Embryonic facial prominence (tissue), 1 donor: ENCODE measurements around the gene ZNF574.

Experiments used
- DNase-seq: peaks from one replicate; pipeline ENCODE4 v3.0.0-alpha.2; 2016; ENCODE audit errors: extremely low spot score

The ZNF574 gene

DNA sequence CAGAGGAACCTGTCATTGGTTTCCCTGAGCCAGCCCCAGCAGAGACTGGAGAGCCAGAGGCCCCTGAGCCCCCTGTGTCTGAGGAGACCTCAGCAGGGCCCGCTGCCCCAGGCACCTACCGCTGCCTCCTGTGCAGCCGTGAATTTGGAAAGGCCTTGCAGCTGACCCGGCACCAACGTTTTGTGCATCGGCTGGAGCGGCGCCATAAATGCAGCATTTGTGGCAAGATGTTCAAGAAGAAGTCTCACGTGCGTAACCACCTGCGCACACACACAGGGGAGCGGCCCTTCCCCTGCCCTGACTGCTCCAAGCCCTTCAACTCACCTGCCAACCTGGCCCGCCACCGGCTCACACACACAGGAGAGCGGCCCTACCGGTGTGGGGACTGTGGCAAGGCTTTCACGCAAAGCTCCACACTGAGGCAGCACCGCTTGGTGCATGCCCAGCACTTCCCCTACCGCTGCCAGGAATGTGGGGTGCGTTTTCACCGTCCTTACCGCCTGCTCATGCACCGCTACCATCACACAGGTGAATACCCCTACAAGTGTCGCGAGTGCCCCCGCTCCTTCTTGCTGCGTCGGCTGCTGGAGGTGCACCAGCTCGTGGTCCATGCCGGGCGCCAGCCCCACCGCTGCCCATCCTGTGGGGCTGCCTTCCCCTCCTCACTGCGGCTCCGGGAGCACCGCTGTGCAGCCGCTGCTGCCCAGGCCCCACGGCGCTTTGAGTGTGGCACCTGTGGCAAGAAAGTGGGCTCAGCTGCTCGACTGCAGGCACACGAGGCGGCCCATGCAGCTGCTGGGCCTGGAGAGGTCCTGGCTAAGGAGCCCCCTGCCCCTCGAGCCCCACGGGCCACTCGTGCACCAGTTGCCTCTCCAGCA is 4.2 kb downstream of the ZNF574 start:
- DNase-seq = no peak

DNA sequence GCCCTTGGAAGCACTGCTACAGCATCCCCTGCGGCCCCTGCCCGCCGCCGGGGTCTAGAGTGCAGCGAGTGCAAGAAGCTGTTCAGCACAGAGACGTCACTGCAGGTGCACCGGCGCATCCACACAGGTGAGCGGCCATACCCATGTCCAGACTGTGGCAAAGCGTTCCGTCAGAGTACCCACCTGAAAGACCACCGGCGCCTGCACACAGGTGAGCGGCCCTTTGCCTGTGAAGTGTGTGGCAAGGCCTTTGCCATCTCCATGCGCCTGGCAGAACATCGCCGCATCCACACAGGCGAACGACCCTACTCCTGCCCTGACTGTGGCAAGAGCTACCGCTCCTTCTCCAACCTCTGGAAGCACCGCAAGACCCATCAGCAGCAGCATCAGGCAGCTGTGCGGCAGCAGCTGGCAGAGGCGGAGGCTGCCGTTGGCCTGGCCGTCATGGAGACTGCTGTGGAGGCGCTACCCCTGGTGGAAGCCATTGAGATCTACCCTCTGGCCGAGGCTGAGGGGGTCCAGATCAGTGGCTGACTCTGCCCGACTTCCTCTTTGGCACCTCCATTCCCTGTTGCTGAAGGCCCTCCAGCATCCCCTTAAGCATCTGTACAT is 4.9 kb downstream of the ZNF574 start:
- no peak for DNase-seq

DNA sequence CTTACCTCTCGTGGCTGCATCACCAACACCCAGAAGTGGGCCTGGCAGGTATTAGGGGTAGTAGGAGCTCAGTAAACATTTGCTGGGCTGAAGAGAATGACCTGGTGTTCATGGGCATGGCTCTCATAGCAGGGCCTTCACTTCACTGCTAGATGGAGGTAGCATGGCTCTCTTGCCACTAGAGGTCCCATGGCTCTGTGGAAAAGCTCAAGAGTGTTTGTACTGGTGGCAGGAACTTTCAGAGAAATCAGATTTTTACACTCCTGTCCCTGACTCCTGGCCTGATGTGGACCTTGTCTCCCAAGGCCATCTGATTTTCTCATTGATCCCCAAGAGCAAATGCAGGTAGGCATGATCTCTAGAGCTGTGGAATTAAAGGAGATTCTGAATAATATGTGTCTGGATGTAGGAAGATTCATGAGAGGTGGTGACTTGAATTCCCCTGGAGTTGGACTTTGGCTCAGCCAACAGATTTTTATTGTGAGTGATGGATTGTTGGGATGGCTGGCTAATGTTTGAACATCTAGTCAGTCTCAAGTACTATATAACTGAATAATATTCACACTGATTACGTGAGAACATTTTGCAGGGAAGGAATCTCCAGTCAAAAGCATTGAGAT is 5.7 kb downstream of the ZNF574 start:
- no peak for DNase-seq

DNA sequence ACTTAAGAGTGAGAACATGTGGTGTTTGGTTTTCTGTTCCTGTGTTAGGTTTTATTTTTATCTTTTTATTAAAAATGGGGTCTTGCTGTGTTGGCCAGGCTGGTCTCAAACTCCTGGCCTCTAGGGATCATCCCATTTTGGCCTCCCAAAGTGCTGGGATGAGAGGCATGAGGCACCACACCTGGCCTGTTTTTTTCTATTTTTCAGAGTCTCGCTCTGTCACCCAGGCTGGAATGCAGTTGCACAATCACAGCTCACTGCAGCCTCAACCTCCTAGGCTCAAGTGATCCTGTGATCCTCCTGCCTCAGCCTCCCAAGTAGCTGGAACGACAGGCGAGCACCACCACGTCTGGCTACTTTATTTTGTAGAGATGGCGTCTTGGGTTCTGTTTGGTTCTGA is 7.6 kb downstream of the ZNF574 start:
- DNase-seq = no peak

DNA sequence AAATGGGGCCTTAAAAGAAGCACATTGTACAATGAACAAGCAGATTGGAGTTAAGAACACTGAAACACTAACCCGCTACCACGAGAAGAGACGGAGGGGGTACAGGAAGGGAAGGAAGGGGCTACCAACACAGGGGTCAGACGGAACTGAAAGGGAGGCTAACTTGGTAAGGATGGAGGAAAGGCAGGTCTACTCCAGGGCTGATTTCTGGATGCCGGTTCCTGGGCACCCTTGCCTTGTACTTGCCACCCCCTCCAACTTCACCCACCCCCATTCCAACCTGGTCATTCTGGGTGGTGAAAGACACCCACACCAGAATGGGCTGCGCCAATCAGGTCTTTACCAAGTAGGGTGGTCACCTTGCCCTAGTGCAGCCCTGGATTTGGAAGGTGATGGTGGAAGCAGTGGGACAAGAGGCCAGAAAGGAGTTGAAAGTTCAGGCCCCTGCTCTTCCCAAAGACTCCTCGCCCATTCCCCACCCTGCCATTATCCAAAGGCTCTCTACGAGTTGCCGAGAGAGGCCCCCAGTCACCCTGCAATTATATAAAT is 10.3 kb downstream of the ZNF574 start:
- no peak for DNase-seq

DNA sequence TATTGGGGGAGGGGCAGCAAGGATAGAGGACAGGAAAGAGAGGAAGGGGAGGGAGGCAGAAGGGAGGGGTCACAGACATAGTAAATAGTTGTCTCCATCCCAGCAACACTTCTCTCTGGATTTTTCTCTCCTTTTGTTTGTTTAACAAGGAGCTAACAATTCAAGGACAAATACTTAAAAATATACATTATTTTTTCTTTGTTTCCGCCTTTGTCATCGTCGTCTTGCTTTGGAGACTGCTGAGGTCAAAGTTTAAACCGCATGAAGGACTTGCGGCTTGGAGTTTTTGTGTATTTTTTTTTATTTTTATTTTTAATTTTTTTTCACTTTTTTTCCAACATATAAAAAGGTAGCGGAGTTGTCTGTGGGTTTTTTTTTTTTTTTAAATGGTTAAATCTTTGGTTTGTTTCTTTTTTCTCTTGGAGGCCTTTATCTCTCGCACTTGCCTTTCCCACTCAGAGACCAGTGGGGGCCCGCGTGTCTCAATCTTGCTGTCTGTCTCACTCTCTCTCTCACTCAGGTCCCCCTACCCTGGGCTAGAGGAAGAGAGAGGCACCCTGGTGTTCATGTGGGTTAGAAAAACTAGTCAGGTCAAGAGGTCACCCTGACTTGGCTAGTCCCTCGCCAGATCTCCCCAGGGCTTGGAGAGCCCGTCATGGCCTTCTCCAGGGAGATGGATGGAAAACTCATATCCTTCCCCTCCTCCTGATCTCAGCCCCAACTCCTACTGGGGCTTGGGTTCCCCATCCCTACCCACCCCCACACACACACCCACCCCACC is 11.0 kb downstream of the ZNF574 start:
- no peak for DNase-seq

DNA sequence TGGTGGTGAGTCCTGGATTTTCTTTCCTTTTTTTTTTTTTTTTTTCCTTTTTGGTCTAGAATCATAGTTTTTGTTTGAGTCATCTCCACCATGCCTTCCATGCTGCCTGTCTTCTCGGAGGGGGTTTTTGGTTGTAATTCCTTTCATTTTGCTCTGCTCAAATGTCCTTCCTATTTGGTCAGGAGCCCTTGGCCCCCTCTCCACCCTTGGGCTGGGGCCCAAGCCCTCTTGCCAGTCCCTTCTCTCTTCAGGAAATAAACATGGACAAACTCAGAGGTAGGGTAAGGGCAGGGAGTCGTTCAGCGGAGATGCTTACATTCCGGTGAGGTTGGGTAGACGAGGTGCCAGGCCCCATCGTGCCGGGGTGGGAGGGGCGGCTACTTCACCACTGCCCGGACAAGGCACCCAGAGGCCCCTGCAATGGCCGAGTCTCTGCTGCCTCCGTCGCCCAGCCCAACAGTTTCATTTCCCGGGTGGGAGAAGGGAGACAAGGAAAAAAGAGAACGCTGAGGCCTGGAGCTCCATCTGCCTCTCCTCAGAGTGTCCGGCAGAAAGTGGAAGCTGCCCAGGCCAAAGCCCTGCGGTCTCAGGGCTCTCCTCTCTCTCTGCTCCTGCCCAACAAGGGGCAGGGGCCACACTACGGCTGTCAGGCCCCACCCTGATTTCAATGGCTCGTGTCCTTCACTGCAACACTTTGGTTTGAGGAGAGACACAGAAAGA is 12.7 kb downstream of the ZNF574 start:
- DNase-seq = no peak

DNA sequence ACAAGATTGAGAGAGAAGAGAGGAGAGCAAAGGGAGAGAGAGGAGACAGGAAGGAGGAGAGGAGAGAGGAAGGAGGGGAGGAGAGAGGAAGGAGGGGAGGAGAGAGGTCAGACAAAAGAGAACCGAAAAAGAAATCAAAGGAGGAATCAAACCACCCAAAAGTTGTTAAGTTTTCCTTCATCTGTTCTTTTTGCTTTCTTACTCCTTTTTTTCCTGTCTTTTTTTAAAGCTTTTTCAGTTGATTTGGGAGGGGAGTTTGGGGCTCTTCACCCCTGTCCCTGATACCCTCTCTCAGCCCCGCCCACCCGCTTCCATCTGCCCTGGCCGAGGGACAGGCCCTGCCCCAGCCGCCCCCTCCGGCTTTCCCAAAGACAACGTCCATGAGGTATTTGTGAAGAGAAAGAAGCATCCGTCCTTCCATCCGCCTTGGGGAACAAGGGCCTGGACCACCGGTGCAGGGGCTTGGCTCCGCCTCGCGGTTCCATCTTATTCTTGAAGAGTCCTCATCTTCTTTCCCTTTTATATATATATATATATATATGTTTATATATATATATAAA is 13.3 kb downstream of the ZNF574 start:
- no peak for DNase-seq

DNA sequence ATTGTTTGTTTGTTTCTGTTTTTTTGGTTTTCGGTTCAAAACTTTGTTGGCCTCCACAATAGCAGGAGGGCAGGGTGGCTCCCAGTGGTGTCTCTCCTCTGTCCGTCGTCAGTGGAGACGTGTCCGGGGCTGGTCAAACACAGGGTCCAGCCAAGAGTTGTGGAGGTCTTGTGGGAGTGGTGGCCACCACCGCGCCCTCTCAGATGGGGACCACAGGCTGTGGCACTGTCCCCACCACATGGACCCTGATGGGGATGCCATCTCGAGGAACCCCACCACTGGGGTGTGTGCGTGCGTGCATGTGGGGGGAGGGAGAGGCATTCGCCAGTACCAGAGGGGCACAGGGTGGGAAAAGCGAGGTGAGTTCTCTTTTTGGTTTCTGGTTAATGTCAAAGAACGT is 13.8 kb downstream of the ZNF574 start:
- no peak for DNase-seq

DNA sequence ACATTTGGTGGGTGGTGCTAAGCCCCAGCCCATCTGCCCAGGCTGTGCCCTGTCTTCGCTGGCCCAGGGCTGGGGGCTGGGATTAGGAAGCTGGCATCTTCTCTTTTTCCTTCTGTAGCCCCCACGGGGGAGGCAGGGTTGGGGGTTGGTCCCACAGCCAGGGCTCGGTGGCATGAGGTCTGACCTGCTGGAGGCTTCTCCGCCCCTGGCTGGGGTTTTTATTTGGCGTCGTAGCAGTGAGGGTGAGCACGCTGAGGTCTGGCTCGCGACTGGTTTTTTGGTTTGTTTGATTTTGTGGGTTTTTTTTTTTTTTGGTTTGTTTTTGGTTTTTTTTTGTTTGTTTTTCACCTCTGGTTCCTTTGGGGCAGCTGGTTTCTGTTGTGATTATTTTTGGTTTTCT is 14.7 kb downstream of the ZNF574 start:
- no peak for DNase-seq

DNA sequence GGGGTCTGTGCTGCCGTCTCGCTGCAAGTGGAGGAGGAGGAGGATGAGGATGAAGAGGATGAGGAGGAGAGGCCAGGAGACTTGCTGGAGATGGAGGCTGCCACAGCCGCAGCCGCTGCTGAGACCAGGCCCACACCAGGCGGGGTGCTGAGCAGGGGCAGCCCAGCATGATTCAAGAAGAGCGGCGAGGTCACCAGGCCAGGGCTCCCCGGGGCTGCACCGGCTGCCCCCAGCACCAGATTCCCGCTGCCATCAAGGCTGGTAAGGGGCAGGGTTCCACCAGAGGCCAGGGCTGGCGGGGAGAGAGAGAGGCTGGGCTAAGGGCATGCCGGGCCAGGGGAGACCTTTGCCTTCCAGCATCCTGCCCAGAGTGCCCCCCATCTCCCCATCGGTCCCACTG is 15.3 kb downstream of the ZNF574 start:
- DNase-seq = no peak

DNA sequence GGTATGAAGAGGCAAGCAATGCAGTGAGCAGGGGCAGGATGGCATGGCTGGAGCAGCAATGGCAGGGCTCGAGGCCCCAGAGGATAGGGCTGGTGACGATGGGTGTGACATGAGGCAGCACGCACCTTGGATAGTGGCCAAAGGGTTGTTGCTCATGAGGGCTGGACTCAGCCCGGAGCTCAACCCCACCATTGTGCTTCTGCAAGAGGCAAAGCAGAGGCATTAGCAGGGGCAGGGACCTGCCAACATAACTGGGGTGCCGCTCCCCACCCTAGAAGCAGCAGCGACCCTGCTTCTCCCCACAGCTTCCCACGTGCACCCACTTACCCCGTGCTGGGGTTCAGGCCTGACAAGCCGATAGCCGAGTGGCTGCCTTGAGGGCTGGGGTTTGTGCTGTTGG is 15.8 kb downstream of the ZNF574 start:
- DNase-seq = no peak

DNA sequence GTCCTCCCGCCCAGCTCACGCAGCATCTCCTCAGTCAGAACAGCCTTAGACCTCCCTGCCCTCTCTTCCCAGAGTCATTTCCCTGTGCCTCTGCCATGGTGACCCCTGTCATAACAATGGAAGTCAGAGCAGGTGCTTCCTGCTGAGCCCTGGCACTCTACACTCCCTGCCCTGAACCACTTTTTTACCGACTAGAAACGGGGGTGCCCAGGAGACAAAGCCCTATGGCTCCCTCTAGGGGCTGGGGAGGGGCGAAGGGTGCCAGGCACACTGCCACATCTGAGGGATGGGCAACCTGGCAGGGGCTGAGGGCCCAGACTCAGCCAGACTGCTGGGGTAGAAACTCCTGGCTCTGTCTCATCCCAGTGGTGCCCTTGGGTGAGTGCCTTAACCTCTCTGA is 16.4 kb downstream of the ZNF574 start:
- DNase-seq = no peak

DNA sequence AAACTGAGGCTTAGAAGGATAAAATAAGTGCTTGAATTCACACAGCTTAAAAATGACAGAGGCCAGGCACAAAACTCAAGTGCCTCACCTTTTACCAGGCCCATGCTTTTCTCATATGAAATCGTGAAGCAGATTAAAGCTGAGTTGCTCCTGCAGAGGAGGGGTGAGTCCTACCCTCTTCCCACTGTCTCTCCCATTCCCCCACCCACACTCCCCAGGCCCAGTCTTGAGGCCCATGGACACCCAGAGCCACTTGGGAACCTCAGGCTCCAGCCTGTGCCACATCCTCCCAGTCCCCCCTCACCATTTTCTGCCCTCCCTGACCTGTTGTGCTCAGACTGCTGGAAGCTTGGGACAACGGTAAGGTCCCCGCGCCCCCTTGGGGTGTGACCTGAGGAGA is 17.5 kb downstream of the ZNF574 start:
- no peak for DNase-seq

DNA sequence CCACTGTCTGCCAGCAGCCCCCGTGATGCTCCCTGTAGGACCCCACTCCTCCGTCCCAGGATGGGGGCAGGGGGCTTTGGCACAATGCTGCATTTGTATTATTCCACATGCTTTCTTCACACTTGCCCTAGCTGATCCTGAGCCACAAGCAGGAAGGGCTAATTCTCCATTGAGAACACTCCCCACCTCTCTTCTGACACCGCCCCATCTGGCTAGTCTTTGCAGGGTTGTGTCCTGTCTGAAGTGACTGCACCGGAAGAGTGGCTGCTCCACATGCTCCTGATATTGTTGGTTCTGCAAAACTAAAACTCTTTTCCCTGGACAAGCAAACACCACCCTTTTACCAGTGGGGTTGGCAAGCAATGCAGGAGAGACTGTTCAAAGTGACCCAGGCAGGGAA is 18.0 kb downstream of the ZNF574 start:
- no peak for DNase-seq

DNA sequence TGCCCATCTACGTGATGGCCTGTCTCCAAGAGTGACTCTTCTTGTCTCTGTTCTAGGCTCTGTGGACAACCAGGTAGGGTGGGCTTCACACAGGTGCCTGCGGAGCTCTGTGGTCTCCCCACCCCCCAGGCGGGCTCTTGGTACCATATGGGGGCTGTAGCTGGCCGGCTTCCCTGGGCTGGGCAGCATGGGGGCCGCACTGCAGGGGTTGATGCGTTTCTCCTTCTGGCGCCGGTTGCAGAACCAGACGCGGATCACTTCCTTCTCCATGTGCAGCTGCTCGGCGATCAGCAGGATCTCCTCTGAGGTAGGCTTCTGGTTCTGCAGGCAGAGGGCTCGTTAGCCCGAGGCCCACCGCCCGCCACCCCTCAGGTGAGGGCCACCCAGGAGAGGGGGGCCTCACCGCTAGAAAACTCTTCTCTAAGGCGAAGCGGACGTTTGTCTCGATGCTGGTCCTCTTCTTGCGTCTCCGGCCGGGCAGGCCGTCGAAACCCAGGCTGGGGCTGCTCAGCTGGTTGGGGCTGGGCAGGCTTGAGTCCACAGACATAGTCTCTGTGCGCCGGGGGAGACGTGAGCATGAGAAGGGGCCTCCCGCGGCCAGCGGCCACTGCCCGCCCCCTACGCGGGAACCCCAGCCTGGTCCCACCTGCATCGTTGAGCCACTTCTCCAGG is 19.3 kb downstream of the ZNF574 start:
- no peak for DNase-seq

DNA sequence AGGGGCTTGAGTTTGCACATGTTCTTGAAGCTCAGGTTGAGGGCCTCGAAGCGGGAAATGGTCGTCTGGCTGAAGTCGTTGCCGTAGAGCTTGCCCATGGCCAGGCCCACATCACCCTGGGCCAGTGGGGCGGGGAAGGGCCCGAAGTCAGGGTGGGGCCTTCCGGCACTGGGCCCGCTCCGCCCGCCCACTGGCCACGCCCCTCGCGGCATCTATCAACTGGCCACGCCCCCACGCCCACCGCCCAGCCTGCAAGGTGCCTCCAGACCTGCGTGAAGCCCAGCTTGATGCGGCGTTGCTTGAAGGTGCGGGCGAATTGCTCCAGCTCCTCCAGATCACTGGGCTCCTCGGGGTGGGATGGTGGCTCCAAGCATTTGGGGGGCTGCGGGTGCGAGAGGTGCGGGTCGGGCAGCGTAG is 19.9 kb downstream of the ZNF574 start:
- no peak for DNase-seq

DNA sequence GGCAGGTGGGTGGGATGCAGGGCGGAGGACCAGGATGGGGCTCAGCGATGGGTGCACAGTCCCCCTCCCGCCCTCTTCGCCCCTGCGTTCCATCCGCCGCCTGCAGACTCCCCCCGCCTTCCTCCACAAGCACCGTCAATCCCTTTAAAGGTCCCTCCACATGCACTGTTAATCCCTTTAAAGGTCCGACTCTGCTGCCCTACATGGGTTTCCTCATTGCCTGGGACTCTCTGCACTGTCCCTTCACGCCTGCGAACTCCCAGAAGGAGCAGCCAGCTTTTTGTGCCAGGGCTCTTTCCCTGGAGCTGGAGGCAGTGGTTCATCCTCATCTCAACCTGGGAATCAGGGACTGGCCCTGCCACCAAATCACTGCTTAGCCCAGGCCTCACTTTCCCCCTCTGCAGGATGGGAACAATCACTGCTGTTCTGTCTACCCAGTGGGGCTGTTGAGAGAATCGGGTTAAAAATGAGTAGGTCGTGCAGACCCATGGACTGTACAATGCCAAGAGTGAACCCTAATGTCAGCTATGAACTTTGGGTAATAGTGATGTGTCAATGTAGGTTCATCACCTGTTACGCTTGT is 20.4 kb downstream of the ZNF574 start:
- no peak for DNase-seq

DNA sequence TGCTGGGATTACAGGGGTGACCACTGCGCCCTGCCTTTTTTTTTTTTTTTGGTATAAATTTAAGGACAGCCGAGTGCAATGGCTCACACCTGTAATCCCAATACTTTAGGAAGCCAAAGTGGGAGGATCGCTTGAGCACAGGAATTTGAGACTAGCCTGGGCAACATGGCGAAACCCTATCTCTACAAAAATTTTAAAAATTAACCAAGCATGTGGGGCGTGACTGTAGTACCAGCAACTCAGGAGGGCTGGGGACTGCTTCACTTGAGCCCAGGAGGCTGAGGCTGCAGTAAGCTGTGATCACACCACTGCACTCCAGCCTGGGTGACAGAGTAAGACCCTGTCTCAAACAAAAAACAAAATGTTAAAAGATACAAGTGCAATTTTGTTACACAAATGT is 21.5 kb downstream of the ZNF574 start:
- DNase-seq = no peak

DNA sequence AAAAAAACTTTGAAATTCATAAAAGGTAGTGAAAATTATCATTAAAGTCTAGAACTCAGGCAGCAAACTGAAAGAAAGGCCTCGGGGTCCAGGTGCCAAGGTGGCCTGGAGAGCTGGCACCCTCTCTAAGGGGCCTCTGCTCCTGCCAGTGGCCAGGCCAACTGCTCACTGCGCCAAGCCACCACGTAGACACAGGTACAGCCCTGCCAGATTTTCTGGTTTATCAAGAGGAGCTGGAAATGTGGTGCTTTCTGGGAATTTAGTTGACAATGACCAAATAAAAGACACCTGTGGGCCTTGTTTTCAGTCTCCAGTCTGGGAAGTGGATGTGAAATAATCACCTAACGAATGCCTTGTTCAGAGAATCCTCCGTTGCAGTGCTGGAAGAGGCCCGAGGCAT is 22.8 kb downstream of the ZNF574 start:
- no peak for DNase-seq
